GM18520 (cell line): Measurements from ENCODE around the gene TTLL11.
"Not testable (repeated sequence)": the region's sequence is repeated elsewhere in the genome, so short reads cannot be mapped to it uniquely, and the experiment has no call there.

Source experiments
- ATAC-seq: cut with Tn5 transposase; IDR thresholded peaks from one replicate; pipeline ENCODE4 v1.9.1; 2021; ENCODE audit not compliant: unreplicated experiment

TTLL11 gene

GRCh38 chr9:121981118-121981883, 111.8 kb downstream of the TTLL11 start:
- ATAC-seq = no peak

- ATAC-seq = not testable (repeated sequence)
Observed at GRCh38 chr9:121980665-121981064, 112.4 kb downstream of the TTLL11 start.

DNA sequence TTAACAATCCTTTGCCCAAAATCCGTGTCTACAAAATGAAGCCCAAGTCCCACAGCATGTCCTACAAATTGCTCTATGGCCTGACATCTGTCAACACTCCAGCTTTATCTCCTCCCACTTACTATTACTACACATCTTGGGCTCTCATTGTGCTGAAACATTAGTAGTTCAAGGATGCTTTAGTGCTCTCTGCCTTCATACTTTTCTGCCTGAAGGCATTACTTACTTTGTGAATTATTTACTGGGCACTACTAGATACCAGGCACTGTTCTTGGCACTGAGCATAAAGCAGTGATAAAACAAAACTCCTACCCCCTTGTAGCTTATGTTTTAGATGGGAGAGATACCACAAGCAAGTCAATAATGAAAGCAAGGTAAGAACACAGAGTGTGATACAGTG, 113.4 kb downstream of the TTLL11 start:
- no peak for ATAC-seq

- no peak for ATAC-seq
Observed at GRCh38 chr9:121976751-121977150, 116.4 kb downstream of the TTLL11 start.

GRCh38 chr9:121975801-121976277, 117.3 kb downstream of the TTLL11 start:
- ATAC-seq = no peak

GRCh38 chr9:121974421-121974820, 118.7 kb downstream of the TTLL11 start:
- no peak for ATAC-seq

DNA sequence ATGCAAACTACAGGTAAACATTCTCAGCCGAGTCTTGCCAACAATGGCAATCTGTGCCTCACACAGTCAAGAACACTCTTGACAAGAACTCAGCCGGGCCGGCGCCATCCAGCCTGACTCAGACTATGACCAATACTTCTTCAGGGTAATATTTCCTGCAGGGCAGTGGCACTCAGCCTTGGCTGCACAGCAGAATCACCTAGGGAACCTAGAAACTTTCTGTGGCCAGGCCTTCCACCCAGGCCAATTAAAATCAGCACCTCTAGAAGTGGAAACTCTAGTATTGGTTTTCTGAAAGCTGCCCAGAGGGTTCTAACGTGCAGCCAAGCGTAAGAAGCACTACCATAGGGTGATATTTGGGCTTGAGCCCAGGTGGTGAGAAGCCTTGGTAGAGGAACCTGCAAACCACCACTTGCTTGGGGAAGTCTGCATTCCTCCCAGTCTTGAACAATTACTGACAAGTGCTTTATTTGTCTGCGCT, 120.6 kb downstream of the TTLL11 start:
- peak; percentile 64 for ATAC-seq

DNA sequence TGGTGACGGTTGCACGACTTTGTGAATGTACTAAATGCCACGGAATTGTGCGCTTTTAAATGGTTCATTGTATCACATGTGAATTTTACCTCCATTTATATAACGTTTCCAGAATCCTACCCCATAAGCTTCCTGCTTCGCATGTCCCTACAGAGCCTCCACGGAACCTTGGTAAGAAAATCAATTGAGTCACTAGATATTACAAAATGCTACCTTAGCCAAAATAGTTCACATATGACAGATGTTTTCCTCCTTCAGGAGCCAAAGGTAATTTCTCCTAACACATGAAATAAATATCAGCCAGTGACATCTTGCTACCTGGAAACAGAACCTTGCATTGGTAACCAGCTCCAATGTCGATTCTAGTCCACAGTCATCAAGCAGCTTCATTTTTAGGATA, 125.1 kb downstream of the TTLL11 start:
- ATAC-seq = no peak

DNA sequence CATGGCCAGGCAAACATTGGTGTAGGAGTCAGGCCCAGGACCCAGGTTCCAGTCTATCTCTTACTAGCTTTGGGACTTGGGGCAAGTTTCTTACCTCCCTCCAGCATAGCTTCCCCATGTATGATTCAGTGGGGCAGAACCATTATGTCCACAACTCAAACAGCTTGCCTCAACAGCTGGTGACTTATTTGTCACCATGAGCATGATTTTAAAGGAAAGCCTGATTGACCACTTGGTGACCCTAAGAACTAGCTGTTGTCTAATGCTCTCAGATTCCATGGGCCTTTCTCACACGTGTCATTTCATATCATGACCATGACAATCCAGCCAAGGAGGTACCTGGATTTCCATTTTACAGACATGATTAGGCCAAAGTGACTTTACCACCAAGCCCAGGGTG, 126.4 kb downstream of the TTLL11 start:
- ATAC-seq = no peak

GRCh38 chr9:121963528-121963995, 129.5 kb downstream of the TTLL11 start:
- ATAC-seq = no peak

GRCh38 chr9:121962421-121962820, 130.7 kb downstream of the TTLL11 start:
- no peak for ATAC-seq

DNA sequence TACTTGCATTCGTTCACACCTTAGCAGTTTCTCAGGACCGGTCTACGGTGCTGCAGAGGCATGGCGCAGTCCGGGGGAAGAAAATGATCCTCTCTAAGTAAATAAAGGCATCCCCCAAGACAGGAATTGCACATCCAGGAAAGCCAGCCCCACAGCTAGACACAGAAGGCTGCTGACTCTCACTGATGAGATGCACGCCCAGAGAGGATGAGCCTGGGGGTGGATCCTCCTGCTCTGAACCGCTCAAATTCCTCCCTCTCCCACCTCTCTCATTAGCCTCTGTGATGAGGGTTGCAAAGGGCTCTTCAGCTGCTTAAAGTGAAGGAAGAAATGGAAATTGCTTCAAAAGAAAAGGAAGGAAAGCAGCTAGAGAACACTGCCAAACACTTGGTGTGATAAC, 132.4 kb downstream of the TTLL11 start:
- ATAC-seq = no peak

DNA sequence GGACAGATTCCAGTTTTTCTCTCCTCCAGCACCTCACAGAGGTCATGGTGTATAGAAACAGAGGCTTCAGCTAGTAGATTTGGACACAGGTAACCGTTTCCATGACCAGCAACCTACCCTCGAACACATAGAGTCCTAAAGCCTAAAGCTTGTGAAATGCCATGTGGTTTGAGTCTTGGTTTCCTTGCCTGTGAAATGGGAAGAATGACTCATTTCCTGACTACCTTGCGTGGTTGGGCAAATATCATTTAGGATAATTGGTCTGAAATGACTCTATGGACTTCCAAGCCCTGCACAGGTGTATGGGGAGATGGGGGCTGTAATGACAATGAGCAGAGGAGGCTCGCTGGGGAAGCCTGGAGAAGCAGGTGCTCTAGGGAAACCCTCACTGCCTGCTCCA, 134.6 kb downstream of the TTLL11 start:
- ATAC-seq = no peak

GRCh38 chr9:121956808-121957207, 136.3 kb downstream of the TTLL11 start:
- no peak for ATAC-seq

- ATAC-seq = no peak
Observed at GRCh38 chr9:121955649-121956048, 137.5 kb downstream of the TTLL11 start.

- no peak for ATAC-seq
Observed at GRCh38 chr9:121954477-121955140, 138.5 kb downstream of the TTLL11 start.

GRCh38 chr9:121952611-121953010, 140.5 kb downstream of the TTLL11 start:
- no peak for ATAC-seq

GRCh38 chr9:121950866-121951265, 142.2 kb downstream of the TTLL11 start:
- ATAC-seq = no peak

GRCh38 chr9:121950441-121950840, 142.7 kb downstream of the TTLL11 start:
- ATAC-seq = no peak

GRCh38 chr9:121949766-121950165, 143.3 kb downstream of the TTLL11 start:
- no peak for ATAC-seq

DNA sequence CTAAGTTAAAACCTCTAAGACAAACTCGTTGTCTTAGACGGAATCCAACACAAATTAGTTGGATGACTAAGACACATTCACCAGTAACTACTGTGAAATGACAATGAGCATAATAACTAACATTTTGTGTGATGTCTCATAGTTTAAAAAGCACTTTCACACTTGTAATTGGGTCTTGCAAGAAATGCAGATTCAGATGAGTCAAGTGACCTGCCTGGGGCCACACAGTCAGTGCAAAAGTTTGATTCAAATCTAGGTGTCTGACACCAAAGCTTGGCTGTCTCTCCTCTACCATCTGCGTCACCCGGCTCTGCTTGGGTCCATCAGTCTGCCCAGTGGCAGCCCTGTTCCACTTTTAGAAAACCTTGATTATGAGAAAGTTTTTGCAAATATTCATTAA, 143.7 kb downstream of the TTLL11 start:
- no peak for ATAC-seq

- no peak for ATAC-seq
Observed at GRCh38 chr9:121947775-121948174, 145.3 kb downstream of the TTLL11 start.
